Stimulated activated CD4-positive, alpha-beta T cell treated with anti-CD3 and anti-CD28 coated beads, Interleukin-1b, Interleukin-23, amount 100 ng/mL, for 24 hours (primary cell): ENCODE results near the gene TSPAN9.

Experiments used
- DNase-seq, 4 experiments: peaks; one replicate each; pipeline ENCODE4 v3.0.0-alpha.2; 2020; ENCODE audit warnings: low read depth in 4 of 4, low spot score in 1 of 4

The TSPAN9 gene

DNA sequence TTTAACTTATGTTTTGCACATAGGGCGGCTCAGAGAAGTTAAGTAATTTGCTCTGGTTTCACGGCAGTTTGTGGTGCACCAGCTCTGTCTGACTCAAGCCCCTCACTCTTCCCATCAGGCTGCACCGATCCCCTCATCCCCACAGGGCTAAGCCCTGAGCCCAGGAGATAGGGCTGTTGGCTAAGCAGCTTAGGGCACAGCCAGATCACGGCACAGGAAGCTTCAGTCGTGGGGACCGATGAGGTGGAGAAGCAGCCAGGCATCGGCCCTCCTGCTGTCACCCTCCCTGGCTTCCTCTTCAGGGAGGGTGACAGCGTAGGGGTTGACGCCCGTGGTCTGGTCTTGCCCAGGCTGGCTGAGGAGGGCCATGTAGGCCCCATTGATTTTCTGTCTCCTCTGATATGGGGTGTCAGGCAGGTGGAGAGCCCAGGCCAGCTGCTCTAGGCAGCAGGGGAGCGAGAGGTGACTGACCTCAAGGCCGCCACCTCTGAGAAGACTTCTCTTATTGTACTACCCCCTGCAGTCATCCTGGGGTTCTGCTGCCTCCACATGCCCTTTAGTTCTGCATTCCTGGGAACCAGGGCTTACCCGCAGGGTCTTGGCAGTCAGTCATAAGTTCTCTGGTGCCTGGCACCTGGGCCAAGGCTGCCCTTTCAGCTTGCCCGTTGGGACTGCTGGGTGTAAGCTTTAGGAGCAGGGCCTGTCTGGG is 166.4 kb downstream of the TSPAN9 start:
- DNase-seq: no peak

DNA sequence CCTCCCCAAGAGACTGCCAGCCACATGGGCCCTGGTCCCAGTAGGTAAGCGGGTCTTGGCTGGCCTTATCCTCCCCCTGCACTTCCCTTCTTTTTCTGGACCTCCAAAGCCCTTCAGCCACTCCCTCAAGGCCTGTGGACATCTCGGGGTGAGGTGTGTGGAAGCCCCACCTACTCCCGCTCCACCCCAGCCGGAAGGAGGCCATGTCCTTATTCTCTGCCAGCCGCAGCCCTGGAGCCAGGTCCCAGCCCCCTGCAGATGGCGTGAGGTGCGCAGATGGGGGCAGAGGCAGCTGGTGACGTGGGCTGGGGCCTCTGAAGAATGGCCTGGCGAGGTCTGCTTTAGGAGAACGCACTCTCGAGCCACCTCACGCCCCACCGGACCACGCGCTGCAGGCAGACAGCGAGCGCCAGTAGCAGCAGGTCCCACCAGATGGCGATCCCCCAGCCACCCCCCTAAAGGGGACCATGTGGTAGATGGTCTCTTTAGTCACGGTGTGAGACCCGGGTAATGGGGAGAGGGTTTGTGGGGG is 167.1 kb downstream of the TSPAN9 start:
- DNase-seq: no peak

GRCh38 chr12:3246253-3246652 is 169.1 kb downstream of the TSPAN9 start:
- DNase-seq: no peak

DNA sequence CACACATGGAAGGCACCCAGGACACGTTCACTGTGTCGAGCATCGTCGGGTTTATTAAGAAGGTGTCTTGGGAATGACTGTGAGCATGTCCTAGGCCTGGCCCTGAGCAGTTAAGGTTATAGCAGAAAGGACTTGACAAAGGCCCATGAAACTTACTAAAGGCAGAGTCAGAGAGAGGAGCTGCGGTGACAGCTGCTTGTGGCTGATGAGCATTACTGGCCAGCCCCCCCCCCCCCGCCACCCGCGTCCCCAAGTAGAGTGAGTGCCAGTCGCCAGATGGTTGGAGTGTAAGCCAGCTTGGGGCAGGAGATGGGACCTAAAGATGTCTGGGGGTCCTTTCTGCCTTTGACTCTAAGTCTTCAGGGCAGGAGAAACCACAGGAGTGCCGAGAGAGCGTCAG is 169.9 kb downstream of the TSPAN9 start:
- no peak for DNase-seq

GRCh38 chr12:3247629-3248161 is 170.5 kb downstream of the TSPAN9 start:
- DNase-seq: no peak

GRCh38 chr12:3249081-3249800 is 172.1 kb downstream of the TSPAN9 start:
- no peak for DNase-seq

- DNase-seq: no peak
Measured at GRCh38 chr12:3250034-3250433, 172.9 kb downstream of the TSPAN9 start.

GRCh38 chr12:3250576-3250975 is 173.4 kb downstream of the TSPAN9 start:
- no peak for DNase-seq

DNA sequence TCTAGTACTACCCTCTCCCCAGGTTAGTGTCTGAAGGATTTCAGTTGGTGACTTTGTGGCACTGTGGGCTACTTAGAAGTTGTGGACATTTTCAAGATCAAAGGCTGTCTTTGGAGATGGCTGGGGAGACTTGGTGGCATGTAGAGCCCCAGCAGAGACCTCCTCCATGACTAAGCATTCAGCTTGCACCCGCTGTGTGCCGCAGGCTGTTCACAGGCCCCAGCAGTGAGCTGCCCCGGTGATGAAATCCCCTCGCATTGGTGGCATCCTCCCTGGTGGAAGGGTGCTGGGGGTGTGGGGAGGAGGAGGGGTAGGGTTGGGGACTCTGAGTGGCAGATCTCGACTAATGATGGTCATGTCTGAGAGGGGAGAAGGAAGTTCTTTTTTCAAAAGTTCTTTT is 173.9 kb downstream of the TSPAN9 start:
- DNase-seq: no peak

- no peak for DNase-seq
Measured at GRCh38 chr12:3251691-3252090, 174.5 kb downstream of the TSPAN9 start.

GRCh38 chr12:3252450-3252891 is 175.3 kb downstream of the TSPAN9 start:
- no peak for DNase-seq

DNA sequence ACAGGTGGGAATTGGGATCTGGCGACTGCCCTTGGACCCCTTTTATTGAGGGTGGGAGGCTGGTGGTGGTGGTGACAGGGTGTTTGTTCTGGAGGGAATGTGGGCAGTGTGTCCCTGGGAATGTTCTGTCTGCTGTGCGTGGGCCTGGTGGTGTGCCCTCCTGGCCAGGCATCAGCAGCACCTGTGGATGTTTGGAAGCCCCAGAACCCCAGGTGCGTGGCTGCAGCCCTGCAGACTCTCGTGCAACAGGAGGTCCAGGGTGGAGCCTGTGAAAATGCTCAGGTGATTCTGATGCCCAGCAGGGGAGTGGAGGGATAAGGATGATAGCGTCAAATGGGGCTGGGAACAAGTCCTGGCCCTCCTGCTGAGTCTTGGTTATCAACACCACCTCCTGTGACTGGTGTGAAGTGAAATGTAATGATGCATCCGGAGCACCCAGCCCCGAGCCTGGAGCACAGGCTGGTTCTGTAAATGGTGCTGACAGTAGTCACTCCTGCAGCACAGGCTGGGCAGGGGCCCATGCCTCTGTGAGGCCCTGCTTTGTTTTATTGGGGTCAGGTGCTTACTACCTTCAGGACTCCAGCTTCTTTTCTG is 176.6 kb downstream of the TSPAN9 start:
- DNase-seq: no peak

DNA sequence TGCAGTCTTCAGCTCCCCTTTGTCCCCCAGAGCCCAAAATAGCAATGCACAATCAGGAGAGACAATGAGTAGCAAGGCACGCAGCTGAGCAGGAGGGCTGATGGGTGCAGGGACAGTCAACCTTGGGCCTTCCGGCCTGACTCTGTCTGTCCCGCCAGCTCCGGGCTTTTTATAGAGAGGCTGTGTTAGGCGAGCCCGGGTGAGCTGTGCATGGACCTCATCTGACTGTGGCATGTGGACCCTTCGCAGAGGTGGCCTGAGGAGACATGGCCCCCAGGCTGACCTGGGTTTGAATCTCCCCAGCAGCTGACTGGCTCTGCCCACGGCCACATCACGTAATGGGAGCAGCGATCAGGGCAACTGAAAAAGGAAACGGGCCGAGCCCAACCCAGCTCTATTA is 177.9 kb downstream of the TSPAN9 start:
- no peak for DNase-seq

DNA sequence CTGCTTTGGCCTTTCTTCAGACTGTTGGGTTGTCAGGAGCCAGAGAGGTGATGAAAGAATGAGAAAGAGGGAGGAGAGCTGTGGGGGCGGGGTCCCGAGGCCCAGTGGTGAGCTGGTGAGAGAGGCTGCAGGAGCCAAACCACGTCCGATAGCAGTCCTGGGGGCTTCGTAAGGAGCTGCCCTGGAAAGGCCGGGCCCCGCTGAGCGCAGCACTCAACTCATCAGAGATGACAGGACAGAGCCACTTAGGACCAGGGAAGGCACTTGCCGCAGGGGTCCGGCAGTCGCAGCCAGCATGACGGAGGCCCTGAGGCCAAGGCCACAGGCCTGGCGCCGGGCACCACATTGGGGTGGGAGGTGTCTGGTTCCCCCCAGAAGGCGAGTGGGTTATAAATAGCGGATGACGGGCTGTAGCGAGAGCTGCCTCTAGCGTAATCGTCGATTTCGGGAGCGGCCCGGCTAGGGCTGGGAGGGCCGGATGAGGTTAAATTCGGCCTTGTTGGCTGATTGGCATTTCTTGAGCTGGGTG is 179.0 kb downstream of the TSPAN9 start:
- no peak for DNase-seq

- DNase-seq: no peak
Measured at GRCh38 chr12:3257411-3257810, 180.2 kb downstream of the TSPAN9 start.

DNA sequence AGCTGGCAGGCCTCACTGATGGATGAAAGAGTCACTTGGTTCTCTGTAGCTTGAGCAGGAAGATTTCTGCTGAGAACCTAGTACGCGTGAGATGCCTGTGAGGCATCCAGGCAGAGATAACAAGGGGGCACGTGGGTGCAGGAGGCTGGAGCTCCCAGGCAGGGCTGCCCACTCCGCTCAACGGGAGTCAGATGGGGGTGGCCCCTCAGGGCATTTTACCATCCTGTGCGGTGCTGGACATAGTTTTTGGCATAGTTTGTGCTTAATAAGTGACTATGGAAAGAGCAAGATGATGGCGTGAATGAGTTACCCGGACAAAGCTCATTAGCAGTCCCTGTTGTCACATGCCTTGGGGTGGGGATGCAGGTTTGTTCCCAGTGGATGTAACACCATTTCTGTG is 182.8 kb downstream of the TSPAN9 start:
- no peak for DNase-seq

DNA sequence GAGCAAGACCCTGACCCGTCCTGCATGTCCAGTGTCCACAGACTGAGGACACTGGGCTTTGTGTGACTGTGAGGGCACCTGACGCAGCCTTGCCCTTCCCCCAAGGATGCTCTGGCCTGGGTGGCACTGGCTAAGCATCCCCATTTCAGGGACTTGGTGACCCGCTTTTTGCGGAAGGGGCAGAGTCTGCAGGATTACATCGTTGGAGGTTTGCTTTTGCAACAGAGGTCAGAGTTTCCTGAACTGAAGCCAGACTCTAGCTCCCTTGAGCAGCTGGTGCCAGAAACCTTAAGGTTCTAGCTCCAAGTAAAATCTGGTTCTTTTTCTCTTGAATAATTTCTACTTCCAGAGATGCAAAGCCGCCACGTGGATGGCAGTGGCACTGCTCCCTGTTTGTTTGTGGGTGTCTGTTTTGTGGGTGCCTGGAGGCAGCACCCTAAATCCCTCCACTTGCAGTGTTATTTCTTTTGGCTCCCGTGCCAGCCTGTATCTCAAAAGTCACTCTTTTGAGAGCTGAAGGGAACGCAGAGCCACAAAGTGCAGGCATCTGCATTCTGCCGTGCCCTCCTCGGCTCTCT is 184.7 kb downstream of the TSPAN9 start:
- DNase-seq: no peak

DNA sequence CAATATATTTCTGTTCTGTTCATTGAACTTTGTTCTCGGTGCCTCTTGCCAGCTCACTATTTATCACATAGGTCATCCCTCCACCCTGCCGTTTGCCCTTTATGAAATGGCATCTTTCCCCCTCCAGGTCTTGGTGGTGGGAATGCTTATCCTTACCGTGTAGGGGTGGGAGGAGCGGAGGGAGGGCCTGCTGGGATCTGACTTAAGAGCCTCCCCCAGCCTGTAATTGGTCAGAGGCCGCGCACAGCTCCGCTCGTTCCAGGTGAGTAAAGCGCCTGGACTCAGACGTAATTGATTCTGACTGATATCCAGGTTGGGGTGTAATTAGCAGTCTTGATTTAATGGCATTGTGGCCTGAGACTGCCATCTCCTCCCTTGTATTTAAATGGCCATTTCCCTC is 185.3 kb downstream of the TSPAN9 start:
- no peak for DNase-seq

GRCh38 chr12:3263282-3263681 is 186.1 kb downstream of the TSPAN9 start:
- DNase-seq: no peak

GRCh38 chr12:3263939-3264922 is 187.1 kb downstream of the TSPAN9 start:
- DNase-seq: no peak
